Activated CD8-positive, alpha-beta memory T cell treated with anti-CD3 and anti-CD28 coated beads, Interleukin-2, amount 10 ng/mL, durations not matched to agents 7 days and 5 days (primary cell): ENCODE measurements around the gene STRADA. TPM values are rescaled to one million over a fixed set of nuclear protein-coding genes. Genes with fewer than 3 reads are reported as not detected.
"Not testable (repeated sequence)": the region's sequence is repeated elsewhere in the genome, so short reads cannot be mapped to it uniquely, and the experiment has no call there.

Source experiments
- ATAC-seq: fragments of 150-1000 bp; cut with Tn5 transposase; one replicate; pipeline ENCODE4 v1.10.0; 2021; ENCODE audit warnings: moderate library complexity
- CTCF ChIA-PET: fragments of 350-600 bp; sonication (Branson Sonifier 250); formaldehyde crosslinking; loops from one replicate; lab custom pipeline; 2021; ENCODE audit warnings: antibody characterized with exemption; lab: Charles Lee
- DNase-seq: peaks from one replicate; pipeline ENCODE4 v3.0.0-alpha.2; 2020
- H3K27ac Mint-ChIP-seq: one replicate; pipeline ENCODE4 v1.8.0; 2021; ENCODE audit warnings: mild to moderate bottlenecking, mixed read lengths
- H3K27me3 Mint-ChIP-seq: one replicate; pipeline ENCODE4 v1.8.0; 2021; ENCODE audit warnings: mixed read lengths
- H3K36me3 Mint-ChIP-seq: one replicate; pipeline ENCODE4 v1.8.0; 2021; ENCODE audit warnings: mild to moderate bottlenecking, mixed read lengths
- H3K4me1 Mint-ChIP-seq: one replicate; pipeline ENCODE4 v1.8.0; 2021; ENCODE audit warnings: mixed read lengths
- H3K4me3 Mint-ChIP-seq: one replicate; pipeline ENCODE4 v1.8.0; 2021; ENCODE audit warnings: mild to moderate bottlenecking, moderate library complexity, mixed read lengths
- H3K9me3 Mint-ChIP-seq: one replicate; pipeline ENCODE4 v1.8.0; 2022; ENCODE audit warnings: low read depth, mixed read lengths
- total RNA-seq, 2 experiments: library from RNA; stranded (reverse); gene quantifications; one replicate each; pipeline ENCODE4 v1.2.3, GENCODE V29; 2021

STRADA gene
- total RNA-seq, 2 experiments from 2014 or later, result 59.9 to 76.8 TPM

DNA sequence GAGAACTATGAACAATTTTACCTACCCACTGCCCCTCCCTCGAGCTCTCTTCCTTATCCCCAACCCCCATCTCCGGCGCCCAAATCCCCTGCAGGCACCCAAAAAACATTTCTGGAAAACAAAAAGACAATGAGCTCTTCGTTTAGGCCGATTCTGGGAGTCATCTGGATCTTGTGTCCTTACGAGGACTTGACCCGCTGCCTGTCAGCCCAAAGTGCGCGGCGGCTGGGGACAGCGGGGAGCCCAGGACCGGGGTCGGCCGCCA, 524 bp downstream of the STRADA start:
- CTCF ChIA-PET, result interaction anchor here (1.1 to 1.7 kb wide), 5 partner anchors 30 to 129 kb away, joined by 3 to 9 read pairs (median 4); partner anchors contain the start of genes CCDC47 and DDX42
- ATAC-seq (no peak), DNase-seq (no peak)
- H3K36me3 Mint-ChIP-seq, result peaks cover 14% of the 10 kb centered on the region
- H3K9me3 Mint-ChIP-seq, result no peaks in the 10 kb centered on the region
- no peaks in the 10 kb centered on the region for H3K27me3 Mint-ChIP-seq
- peak overlapping the region; percentile 94 for H3K4me3 Mint-ChIP-seq
- peak overlapping the region; percentile 89 for H3K27ac Mint-ChIP-seq
- H3K4me1 Mint-ChIP-seq, result peaks cover 26% of the 10 kb centered on the region

DNA sequence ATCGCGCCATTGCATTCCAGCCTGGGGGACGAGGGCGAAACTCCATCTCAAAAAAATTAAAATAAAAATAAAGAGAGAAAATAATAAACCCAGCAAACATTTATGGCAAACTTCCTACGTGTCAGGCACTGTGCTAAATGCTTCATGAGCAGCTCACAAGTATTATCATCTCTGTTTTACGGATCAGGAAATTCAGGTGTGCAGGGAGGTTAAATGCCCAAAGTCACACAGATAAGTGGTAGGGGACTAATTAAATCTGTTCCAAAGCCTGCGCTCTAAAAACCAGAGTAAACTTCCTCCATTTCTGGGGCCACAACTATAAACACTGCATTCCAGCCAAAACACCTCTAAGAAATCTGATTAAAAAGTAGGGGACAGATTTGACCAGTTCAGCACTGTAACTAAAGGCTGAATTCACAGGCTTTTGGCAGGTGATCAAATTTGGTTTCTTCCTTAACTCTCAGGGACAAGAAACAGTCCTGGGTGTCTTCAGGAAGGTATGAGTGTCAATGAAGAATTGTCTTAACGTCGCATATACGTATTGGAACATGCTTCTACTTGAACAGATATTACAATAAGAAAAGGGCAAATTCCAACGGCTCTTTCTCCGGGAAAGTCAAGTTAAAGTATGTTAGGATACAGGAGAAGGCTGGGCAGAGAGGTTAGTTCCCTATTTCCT, 996 bp downstream of the STRADA start:
- Mint-ChIP-seq H3K36me3 (peaks cover 10% of the 10 kb centered on the region), H3K27ac (peak overlapping the region; percentile 89), H3K4me1 (peaks cover 26% of the 10 kb centered on the region), H3K4me3 (peak overlapping the region; percentile 94), H3K27me3 (no peaks in the 10 kb centered on the region), H3K9me3 (no peaks in the 10 kb centered on the region)
- ATAC-seq (no peak), DNase-seq (no peak)
- CTCF ChIA-PET, result interaction anchor here (0.8 to 1.7 kb wide), 7 partner anchors 30 to 129 kb away, joined by 3 to 9 read pairs (median 3); partner anchors contain the start of genes CCDC47 and DDX42

- DNase-seq (no peak), ATAC-seq (no peak)
- no peaks in the 10 kb centered on the region for H3K27me3 Mint-ChIP-seq
- no peaks in the 10 kb centered on the region for H3K9me3 Mint-ChIP-seq
- H3K4me3 Mint-ChIP-seq, result no peak overlapping the region
- CTCF ChIA-PET, result interaction anchor here (1.0 to 3.7 kb wide), 3 partner anchors 25 to 99 kb away, joined by 3 to 15 read pairs (median 4); no protein-coding TSS in a partner anchor
- peaks cover 16% of the 10 kb centered on the region for H3K4me1 Mint-ChIP-seq
- peaks cover 8% of the 10 kb centered on the region for H3K36me3 Mint-ChIP-seq
- no peak overlapping the region for H3K27ac Mint-ChIP-seq
Observed at GRCh38 chr17:63735691-63736090, 5.9 kb downstream of the STRADA start.

DNA sequence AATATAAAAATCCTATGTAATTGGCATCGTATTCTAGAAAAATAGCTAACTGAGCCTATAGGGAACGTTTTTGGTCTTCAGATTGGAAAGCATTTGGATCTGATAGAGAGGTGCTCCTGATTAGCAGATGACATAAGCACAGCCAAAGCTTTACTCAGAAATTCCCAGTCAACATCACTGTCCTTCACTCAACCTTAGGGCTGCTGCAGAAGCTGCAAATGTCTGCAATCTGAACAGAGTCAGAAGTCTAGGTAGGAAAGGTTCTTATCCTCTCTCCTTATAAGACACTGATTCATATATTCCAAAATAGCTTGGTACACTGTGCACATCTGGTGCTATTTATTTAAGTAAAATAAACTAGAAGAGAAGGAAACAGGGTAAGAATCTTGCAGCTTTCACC, 19.2 kb downstream of the STRADA start:
- Mint-ChIP-seq H3K9me3 (no peaks in the 10 kb centered on the region), H3K4me1 (no peaks in the 10 kb centered on the region), H3K27me3 (no peaks in the 10 kb centered on the region), H3K4me3 (no peak overlapping the region), H3K36me3 (peaks cover 14% of the 10 kb centered on the region), H3K27ac (no peak overlapping the region)
- no peak for ATAC-seq
- CTCF ChIA-PET, result interaction anchor here (3.6 kb wide), 1 partner anchor 12 kb away, joined by 17 read pairs; no protein-coding TSS in a partner anchor
- DNase-seq, result no peak

- CTCF ChIA-PET, result interaction anchor here (1.1 to 3.6 kb wide), 2 partner anchors 9 to 10 kb away, joined by 4 to 17 read pairs; no protein-coding TSS in a partner anchor
- H3K27me3 Mint-ChIP-seq, H3K27ac Mint-ChIP-seq, H3K9me3 Mint-ChIP-seq, ATAC-seq, H3K4me1 Mint-ChIP-seq, H3K4me3 Mint-ChIP-seq, DNase-seq: not testable (repeated sequence)
- peaks cover 11% of the 10 kb centered on the region for H3K36me3 Mint-ChIP-seq
Observed at GRCh38 chr17:63720194-63720593, 21.4 kb downstream of the STRADA start.

- DNase-seq (no peak), ATAC-seq (no peak)
- Mint-ChIP-seq H3K4me3 (no peak overlapping the region), H3K9me3 (no peaks in the 10 kb centered on the region), H3K4me1 (no peaks in the 10 kb centered on the region), H3K36me3 (peaks cover 10% of the 10 kb centered on the region), H3K27me3 (no peaks in the 10 kb centered on the region), H3K27ac (no peak overlapping the region)
- CTCF ChIA-PET, result interaction anchor here (3.6 kb wide), 1 partner anchor 9 kb away, joined by 17 read pairs; no protein-coding TSS in a partner anchor
Observed at GRCh38 chr17:63718988-63719387, 22.6 kb downstream of the STRADA start.

GRCh38 chr17:63716426-63716825, 25.2 kb downstream of the STRADA start:
- Mint-ChIP-seq H3K9me3 (no peaks in the 10 kb centered on the region), H3K4me1 (no peaks in the 10 kb centered on the region), H3K36me3 (peaks cover 13% of the 10 kb centered on the region), H3K4me3 (no peak overlapping the region), H3K27me3 (no peaks in the 10 kb centered on the region), H3K27ac (no peak overlapping the region)
- CTCF ChIA-PET, result interaction anchor here (1.0 to 3.1 kb wide), 3 partner anchors 9 to 19 kb away, joined by 3 to 12 read pairs (median 4); no protein-coding TSS in a partner anchor
- DNase-seq, result no peak
- ATAC-seq, result no peak

DNA sequence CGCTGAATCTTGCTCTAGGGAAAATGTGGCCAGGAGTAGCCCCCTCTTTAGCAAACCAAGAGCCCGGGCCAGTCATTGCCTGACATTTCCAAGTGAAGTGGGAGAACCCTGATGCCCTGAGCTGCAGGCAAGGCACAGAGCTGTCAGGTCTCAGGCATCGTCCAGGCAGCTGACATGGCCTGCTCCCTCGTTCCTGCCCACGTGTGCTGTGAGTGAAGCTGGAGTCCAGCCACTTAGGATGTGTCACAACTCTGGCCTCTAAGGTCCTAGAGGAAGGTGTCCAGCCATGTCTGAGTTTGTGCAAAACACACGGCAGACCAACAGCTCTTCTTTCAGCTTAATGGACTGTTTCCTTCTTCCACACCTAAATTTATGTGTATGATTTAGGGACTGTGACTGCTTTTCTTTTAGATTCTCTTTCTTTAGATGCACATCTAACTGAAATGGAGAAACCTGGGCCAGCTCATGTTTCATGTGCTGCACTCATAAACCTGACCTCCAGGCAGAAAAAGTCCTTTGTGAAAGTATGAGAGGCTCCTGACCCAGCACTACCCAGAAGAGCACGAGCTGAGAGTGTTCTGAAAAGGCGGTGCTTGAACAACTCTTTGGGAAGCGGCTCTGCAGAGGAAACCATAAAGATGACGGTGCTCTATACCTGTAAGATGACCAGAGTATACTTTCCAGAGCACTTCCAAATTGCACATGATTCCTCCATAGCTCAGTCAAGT, 26.9 kb downstream of the STRADA start:
- ATAC-seq (no peak), DNase-seq (peak; percentile 31)
- Mint-ChIP-seq H3K27ac (no peak overlapping the region), H3K27me3 (no peaks in the 10 kb centered on the region), H3K4me3 (no peak overlapping the region), H3K36me3 (peaks cover 17% of the 10 kb centered on the region), H3K9me3 (no peaks in the 10 kb centered on the region), H3K4me1 (peaks cover 4% of the 10 kb centered on the region)
- CTCF ChIA-PET, result interaction anchor here (1.4 to 10.7 kb wide), 3 partner anchors 9 to 23 kb away, joined by 4 to 133 read pairs (median 12); no protein-coding TSS in a partner anchor

DNA sequence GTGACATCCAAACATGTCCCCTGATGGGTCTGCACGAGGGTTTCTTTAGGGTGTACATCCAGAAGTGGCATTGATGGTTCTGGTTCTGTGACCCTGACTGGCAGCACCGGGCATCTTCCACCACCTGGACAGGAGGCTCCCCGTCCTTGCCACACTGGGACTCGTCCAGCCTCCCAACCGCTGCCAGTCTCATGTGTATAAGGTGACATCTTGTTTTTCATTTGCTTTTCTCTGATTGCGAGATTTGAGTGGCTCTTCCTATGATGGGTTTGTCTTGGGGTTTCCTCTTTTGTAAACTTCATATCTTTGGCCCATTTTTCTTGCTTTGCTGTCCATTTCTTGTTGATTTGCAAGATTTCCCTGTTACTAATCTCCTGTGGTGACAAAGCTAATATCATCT, 32.5 kb downstream of the STRADA start:
- Mint-ChIP-seq H3K4me1 (peaks cover 50% of the 10 kb centered on the region), H3K36me3 (peaks cover 25% of the 10 kb centered on the region), H3K27ac (peak overlapping the region; percentile 21)

DNA sequence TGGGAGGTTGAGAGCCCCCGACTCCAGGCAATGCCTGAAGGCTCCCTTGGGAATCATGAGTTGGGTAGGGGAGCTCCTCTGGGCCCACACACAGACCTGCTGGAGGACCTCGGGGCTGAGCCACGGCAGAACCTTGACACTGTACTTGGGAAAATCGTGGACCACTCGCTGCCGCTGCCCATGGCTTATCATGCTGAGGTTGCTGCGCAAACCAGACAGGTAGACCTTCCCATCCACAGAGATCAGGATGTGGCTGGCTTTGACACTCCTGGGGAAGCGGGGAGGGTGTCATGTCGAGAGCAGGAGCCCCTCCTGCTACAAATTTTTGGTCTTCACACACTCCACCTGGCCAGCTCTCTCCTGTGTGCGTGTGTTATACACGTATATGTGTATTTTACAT, 34.4 kb downstream of the STRADA start:
- Mint-ChIP-seq H3K27me3 (no peaks in the 10 kb centered on the region), H3K36me3 (peaks cover 32% of the 10 kb centered on the region), H3K27ac (peak overlapping the region; percentile 71), H3K9me3 (no peaks in the 10 kb centered on the region), H3K4me3 (no peak overlapping the region), H3K4me1 (peaks cover 69% of the 10 kb centered on the region)
- CTCF ChIA-PET, result interaction anchor here (0.7 to 10.7 kb wide), 7 partner anchors 8 to 549 kb away, joined by 3 to 133 read pairs (median 4); no protein-coding TSS in a partner anchor
- ATAC-seq (peak; percentile 2), DNase-seq (peak; percentile 41)

More for the DNA sequence above, 32.5 kb downstream of the STRADA start:
- H3K27me3 Mint-ChIP-seq, result no peaks in the 10 kb centered on the region
- ATAC-seq, result no peak
- H3K9me3 Mint-ChIP-seq, result no peaks in the 10 kb centered on the region
- DNase-seq, result no peak
- CTCF ChIA-PET, result interaction anchor here (0.7 to 10.7 kb wide), 13 partner anchors 8 to 283 kb away, joined by 3 to 133 read pairs (median 13); partner anchors contain the start of genes CCDC47, DDX42 and LIMD2
- no peak overlapping the region for H3K4me3 Mint-ChIP-seq

DNA sequence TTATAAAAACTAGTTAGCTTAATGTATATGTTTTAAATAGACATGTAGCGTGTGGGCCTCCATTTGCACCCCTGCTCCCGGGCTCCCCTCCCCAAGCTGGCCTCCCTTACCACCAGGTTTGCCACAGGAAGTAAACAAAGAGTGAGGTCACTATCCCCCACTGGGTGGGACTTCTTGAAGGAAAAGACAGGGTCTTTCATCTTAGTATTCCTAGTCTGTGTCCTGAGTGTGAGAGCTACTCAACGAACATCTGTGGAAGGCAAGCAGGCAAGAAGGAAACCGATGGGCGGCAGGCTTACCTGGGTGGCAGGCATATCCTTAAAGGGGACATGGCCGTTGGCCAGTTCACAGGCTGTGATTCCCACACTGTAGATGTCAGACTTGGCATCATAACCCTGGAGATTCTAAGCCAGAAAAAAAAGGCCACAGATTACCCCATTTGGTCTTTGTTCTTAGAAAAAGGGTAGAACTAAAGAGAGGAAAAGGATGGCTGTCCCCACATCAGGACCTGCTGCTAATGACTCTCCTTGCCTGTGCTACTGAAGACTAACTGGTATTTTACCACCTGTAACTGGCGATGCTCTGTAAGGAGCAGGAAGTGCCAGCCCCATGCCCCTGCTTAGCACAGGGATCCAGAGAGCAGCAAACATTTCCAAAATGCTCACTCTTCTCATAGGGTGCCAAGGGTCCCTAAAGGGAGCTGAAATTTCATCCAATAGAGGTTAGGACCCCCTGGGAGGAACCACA, 35.1 kb downstream of the STRADA start:
- ATAC-seq, result no peak
- Mint-ChIP-seq H3K27me3 (no peaks in the 10 kb centered on the region), H3K36me3 (peaks cover 35% of the 10 kb centered on the region), H3K27ac (peak overlapping the region; percentile 74), H3K9me3 (no peaks in the 10 kb centered on the region), H3K4me1 (peaks cover 74% of the 10 kb centered on the region), H3K4me3 (peak overlapping the region; percentile 13)
- CTCF ChIA-PET, result interaction anchor here (0.8 to 10.7 kb wide), 11 partner anchors 8 to 281 kb away, joined by 3 to 133 read pairs (median 4); no protein-coding TSS in a partner anchor
- DNase-seq, result peak; percentile 40

- peak overlapping the region; percentile 74 for H3K27ac Mint-ChIP-seq
- DNase-seq (no peak), ATAC-seq (no peak)
- H3K27me3 Mint-ChIP-seq, result no peaks in the 10 kb centered on the region
- H3K4me1 Mint-ChIP-seq, result peaks cover 80% of the 10 kb centered on the region
- peaks cover 39% of the 10 kb centered on the region for H3K36me3 Mint-ChIP-seq
- H3K9me3 Mint-ChIP-seq, result no peaks in the 10 kb centered on the region
- CTCF ChIA-PET, result interaction anchor here (1.1 to 10.7 kb wide), 7 partner anchors 9 to 280 kb away, joined by 3 to 133 read pairs (median 5); no protein-coding TSS in a partner anchor
- no peak overlapping the region for H3K4me3 Mint-ChIP-seq
Observed at GRCh38 chr17:63705657-63706056, 35.9 kb downstream of the STRADA start.
